ENCODE data around the gene ACAA1. TPM values are rescaled to one million over a fixed set of nuclear protein-coding genes. Genes with fewer than 3 reads are reported as not detected.

ACAA1 gene
- total RNA-seq, 2 experiments from 2014 or later = 56.4 to 58.9 TPM

DNA sequence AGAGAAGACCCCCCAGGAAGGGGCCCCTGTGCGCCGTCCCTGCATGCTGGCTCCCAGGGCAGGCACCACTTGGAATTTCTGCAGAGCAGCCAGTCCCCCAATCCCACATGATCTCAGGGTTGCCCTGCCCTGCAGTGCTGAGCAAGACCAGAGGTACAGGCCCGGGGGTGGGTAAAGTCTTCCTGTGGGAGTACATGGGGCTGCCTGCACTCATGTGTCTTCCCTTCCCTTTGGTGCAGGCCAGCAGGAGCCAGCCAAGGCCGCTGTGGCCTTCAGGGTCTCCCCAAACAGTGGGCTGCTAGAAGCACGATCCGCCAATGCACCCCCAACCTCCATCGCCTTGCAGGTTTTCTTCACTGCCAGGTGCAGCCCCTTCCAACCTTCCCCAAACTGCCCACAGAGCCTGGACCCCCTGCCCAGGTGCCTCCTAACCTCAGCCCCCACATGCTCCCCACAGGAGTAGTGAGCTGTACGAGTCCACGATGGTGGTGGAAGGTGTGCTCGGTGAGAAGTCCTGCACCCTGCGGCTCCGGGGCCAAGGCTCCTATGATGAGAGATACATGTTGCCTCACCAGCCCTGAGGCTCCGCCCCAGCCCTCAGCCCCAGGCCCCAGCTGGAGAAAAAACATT is 15.0 kb downstream of the ACAA1 start:
- H3K4me3 ChIP-seq (ENCODE audit: low read length) = no peak overlapping the region
- H3K9me3 ChIP-seq (ENCODE audit: control insufficient read depth in 1 of 2, insufficient read depth in 1 of 2, low read length in 2 of 2) = no peaks in the 10 kb centered on the region
- peaks cover 6% of the 10 kb centered on the region for H3K4me1 ChIP-seq (ENCODE audit: insufficient read depth, low read length)
- Mint-ChIP-seq H3K9me3 (no peaks in the 10 kb centered on the region), H3K27ac (no peak overlapping the region), H3K4me1 (ENCODE audit: low read depth) (peaks cover 11% of the 10 kb centered on the region), H3K36me3 (ENCODE audit: low read depth) (peaks cover 74% of the 10 kb centered on the region), H3K4me3 (no peak overlapping the region), H3K27me3 (no peaks in the 10 kb centered on the region)
- CTCF ChIA-PET = no interaction called here
- intact Hi-C loops (cut with DNase I, micrococcal nuclease) = no loop called here
- ATAC-seq (ENCODE audit: poor library complexity) = no peak
- no peak for TF ChIP-seq CTCF (IDR thresholded peaks at IDR 0.05)
- no peak overlapping the region for H3K27ac ChIP-seq (ENCODE audit: low read depth in 1 of 2, low read length in 2 of 2)
- DNase-seq = no peak
- H3K36me3 ChIP-seq (ENCODE audit: insufficient read depth, low read length) = peaks cover 51% of the 10 kb centered on the region
- no peaks in the 10 kb centered on the region for H3K27me3 ChIP-seq (ENCODE audit: control insufficient read depth in 1 of 2, insufficient read depth in 2 of 2, low read length in 2 of 2)
- POLR2A ChIA-PET = no interaction called here

DNA sequence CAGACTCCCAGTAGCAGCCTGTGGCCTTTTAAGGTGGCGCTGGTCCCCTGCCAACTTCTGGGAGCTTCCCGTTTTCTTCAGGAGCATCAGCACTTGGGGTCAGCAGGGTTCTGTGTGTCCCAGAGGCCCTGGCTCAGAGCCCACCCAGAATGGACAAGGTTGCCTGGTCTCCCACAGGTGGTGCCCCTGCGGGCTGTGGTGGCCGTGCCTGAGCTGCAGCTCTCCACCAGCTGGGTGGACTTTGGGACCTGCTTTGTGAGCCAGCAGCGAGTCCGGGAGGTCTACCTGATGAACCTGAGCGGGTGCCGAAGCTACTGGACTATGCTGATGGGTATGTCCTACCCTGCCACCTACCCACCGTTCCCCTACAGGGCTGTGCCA is 15.5 kb downstream of the ACAA1 start:
- Histone ChIP-seq H3K36me3 (ENCODE audit: insufficient read depth, low read length) (peaks cover 45% of the 10 kb centered on the region), H3K4me3 (ENCODE audit: low read length) (no peak overlapping the region), H3K27me3 (ENCODE audit: control insufficient read depth in 1 of 2, insufficient read depth in 2 of 2, low read length in 2 of 2) (no peaks in the 10 kb centered on the region), H3K4me1 (ENCODE audit: insufficient read depth, low read length) (peaks cover 6% of the 10 kb centered on the region), H3K27ac (ENCODE audit: low read depth in 1 of 2, low read length in 2 of 2) (no peak overlapping the region), H3K9me3 (ENCODE audit: control insufficient read depth in 1 of 2, insufficient read depth in 1 of 2, low read length in 2 of 2) (no peaks in the 10 kb centered on the region)
- Mint-ChIP-seq H3K4me1 (ENCODE audit: low read depth) (peaks cover 11% of the 10 kb centered on the region), H3K27me3 (no peaks in the 10 kb centered on the region), H3K9me3 (no peaks in the 10 kb centered on the region), H3K36me3 (ENCODE audit: low read depth) (peaks cover 69% of the 10 kb centered on the region), H3K4me3 (no peak overlapping the region), H3K27ac (no peak overlapping the region)
- CTCF ChIA-PET = no interaction called here
- intact Hi-C loops (cut with DNase I, micrococcal nuclease) = no loop called here
- ATAC-seq (ENCODE audit: poor library complexity) = no peak
- no peak for DNase-seq
- POLR2A ChIA-PET = no interaction called here
- no peak for TF ChIP-seq CTCF (IDR thresholded peaks at IDR 0.05)

GRCh38 chr3:38120693-38121450 is 16.1 kb downstream of the ACAA1 start:
- H3K4me3 Mint-ChIP-seq = no peak overlapping the region
- POLR2A ChIA-PET = interaction anchor here (1.5 kb wide), 1 partner anchor 16 kb away, joined by 6 read pairs; the partner anchor contains the start of gene ACAA1
- Histone ChIP-seq H3K4me3 (ENCODE audit: low read length) (no peak overlapping the region), H3K27me3 (ENCODE audit: control insufficient read depth in 1 of 2, insufficient read depth in 2 of 2, low read length in 2 of 2) (no peaks in the 10 kb centered on the region), H3K9me3 (ENCODE audit: control insufficient read depth in 1 of 2, insufficient read depth in 1 of 2, low read length in 2 of 2) (no peaks in the 10 kb centered on the region), H3K36me3 (ENCODE audit: insufficient read depth, low read length) (peaks cover 40% of the 10 kb centered on the region), H3K27ac (ENCODE audit: low read depth in 1 of 2, low read length in 2 of 2) (no peak overlapping the region), H3K4me1 (ENCODE audit: insufficient read depth, low read length) (peaks cover 6% of the 10 kb centered on the region)
- H3K4me1 Mint-ChIP-seq (ENCODE audit: low read depth) = peaks cover 11% of the 10 kb centered on the region
- TF ChIP-seq CTCF (IDR thresholded peaks at IDR 0.05) = no peak
- no peak overlapping the region for H3K27ac Mint-ChIP-seq
- intact Hi-C loops (cut with DNase I, micrococcal nuclease) = no loop called here
- CTCF ChIA-PET = no interaction called here
- ATAC-seq (ENCODE audit: poor library complexity) = no peak
- H3K9me3 Mint-ChIP-seq = no peaks in the 10 kb centered on the region
- H3K27me3 Mint-ChIP-seq = no peaks in the 10 kb centered on the region
- peak in 1 of 14 experiments; percentile 17 for DNase-seq
- H3K36me3 Mint-ChIP-seq (ENCODE audit: low read depth) = peaks cover 64% of the 10 kb centered on the region
